Osteocyte (in vitro differentiated cells): ENCODE measurements around the gene STRN4. TPM values are rescaled to one million over a fixed set of nuclear protein-coding genes. Genes with fewer than 3 reads are reported as not detected.
"Not testable (repeated sequence)": the region's sequence is repeated elsewhere in the genome, so short reads cannot be mapped to it uniquely, and the experiment has no call there.

Experiments
- DNase-seq: peaks from one replicate; pipeline ENCODE4 v3.0.0; 2021; ENCODE audit warnings: mixed read lengths; ENCODE audit not compliant: unreplicated experiment; ENCODE audit errors: extremely low spot score
- H3K27ac Mint-ChIP-seq: one replicate; pipeline ENCODE4 v1.8.0; 2021; ENCODE audit warnings: mild to moderate bottlenecking, mixed read lengths; ENCODE audit not compliant: unreplicated experiment
- H3K27me3 Mint-ChIP-seq: one replicate; pipeline ENCODE4 v1.8.0; 2021; ENCODE audit warnings: mixed read lengths; ENCODE audit not compliant: unreplicated experiment
- H3K36me3 Mint-ChIP-seq: one replicate; pipeline ENCODE4 v1.8.0; 2021; ENCODE audit warnings: mixed read lengths; ENCODE audit not compliant: unreplicated experiment
- H3K4me1 Mint-ChIP-seq: one replicate; pipeline ENCODE4 v1.8.0; 2021; ENCODE audit warnings: mixed read lengths; ENCODE audit not compliant: unreplicated experiment
- H3K4me3 Mint-ChIP-seq: one replicate; pipeline ENCODE4 v1.8.0; 2021; ENCODE audit warnings: mild to moderate bottlenecking, moderate library complexity, mixed read lengths; ENCODE audit not compliant: unreplicated experiment
- H3K9me3 Mint-ChIP-seq: one replicate; pipeline ENCODE4 v1.8.0; 2021; ENCODE audit warnings: mixed read lengths; ENCODE audit not compliant: unreplicated experiment
- CTCF ChIP-seq: fragments of 200-600 bp; sonication (generic); IDR thresholded peaks from 2 replicates; pipeline ENCODE4 v1.5.0; 2021; ENCODE audit warnings: antibody characterized with exemption, mild to moderate bottlenecking, moderate library complexity
- total RNA-seq: library from RNA; stranded (reverse); gene quantifications from 2 replicates; pipeline ENCODE4 v1.2.1, GENCODE V29; 2021

Gene STRN4
- total RNA-seq, 1 donor from 2014 or later = 93.5 TPM

GRCh38 chr19:46714444-46715106, 31.7 kb downstream of the STRN4 start:
- peaks cover 3% of the 10 kb centered on the region for H3K36me3 Mint-ChIP-seq
- peak overlapping the region; percentile 93 for H3K4me3 Mint-ChIP-seq
- no peak for TF ChIP-seq CTCF
- no peaks in the 10 kb centered on the region for H3K9me3 Mint-ChIP-seq
- H3K27me3 Mint-ChIP-seq = no peaks in the 10 kb centered on the region
- H3K27ac Mint-ChIP-seq = peak overlapping the region; percentile 93
- DNase-seq = no peak
- H3K4me1 Mint-ChIP-seq = peaks cover 30% of the 10 kb centered on the region

- Mint-ChIP-seq H3K4me3 (peak overlapping the region; percentile 93), H3K9me3 (no peaks in the 10 kb centered on the region)
- TF ChIP-seq CTCF = no peak
Measured at GRCh38 chr19:46713781-46714443, 32.3 kb downstream of the STRN4 start.

DNA sequence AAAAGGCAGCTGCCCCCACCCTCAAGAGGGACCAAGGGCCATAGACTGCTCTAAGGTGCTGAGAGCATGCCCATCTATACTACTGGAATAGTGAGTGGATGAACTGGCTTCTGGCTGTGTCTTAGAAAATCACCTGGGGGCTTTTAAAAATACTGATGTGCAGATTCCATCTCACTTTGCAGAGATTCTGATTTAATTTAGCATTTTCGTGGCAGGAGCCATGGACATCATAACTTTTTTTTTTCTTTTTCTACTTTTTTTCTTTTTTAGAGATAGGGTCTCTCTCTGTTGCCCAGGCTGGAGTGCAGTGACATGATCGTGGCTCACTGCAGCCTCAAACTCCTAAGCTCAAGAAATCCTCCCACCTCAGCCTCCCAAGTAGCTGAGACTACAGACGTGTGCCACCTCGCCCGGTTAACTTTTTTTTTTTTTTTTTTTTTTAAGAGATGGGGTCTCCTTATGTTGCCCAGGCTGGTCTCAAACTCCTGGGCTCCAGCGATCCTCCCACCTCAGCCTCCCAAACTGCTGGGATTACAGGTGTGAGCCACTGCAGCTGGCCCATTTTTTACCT, 33.4 kb downstream of the STRN4 start:
- not testable (repeated sequence) for H3K36me3 Mint-ChIP-seq, DNase-seq, H3K27me3 Mint-ChIP-seq, H3K9me3 Mint-ChIP-seq
- H3K4me1 Mint-ChIP-seq = peaks cover 26% of the 10 kb centered on the region
- H3K27ac Mint-ChIP-seq = peak overlapping the region; percentile 93
- peak overlapping the region; percentile 93 for H3K4me3 Mint-ChIP-seq

More at GRCh38 chr19:46713781-46714443, 32.3 kb downstream of the STRN4 start:
- H3K27ac Mint-ChIP-seq = peak overlapping the region; percentile 93
- DNase-seq = no peak
- H3K27me3 Mint-ChIP-seq = no peaks in the 10 kb centered on the region
- H3K36me3 Mint-ChIP-seq = peaks cover 3% of the 10 kb centered on the region
- peaks cover 30% of the 10 kb centered on the region for H3K4me1 Mint-ChIP-seq

DNA sequence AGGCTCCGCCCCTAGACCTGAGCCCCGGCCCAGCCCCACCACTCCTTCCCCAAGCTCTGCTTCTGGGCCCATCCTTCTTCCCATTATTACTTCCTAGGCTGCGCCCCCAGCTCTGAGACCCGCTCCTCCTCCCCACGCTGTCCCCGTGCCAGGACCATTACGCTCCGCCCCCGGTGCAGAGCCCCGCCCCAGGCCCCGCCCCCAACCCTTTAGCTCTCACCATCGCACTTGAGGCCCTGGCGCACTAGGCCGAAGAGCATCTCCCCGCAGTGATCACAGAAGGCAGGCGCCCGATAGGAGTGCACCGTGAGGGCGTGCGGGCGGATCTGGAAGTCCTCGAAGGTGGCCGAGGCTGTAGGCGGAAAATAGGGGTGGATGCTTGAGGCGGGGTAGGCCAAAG, 35.6 kb downstream of the STRN4 start:
- DNase-seq = no peak
- H3K27ac Mint-ChIP-seq = no peak overlapping the region
- H3K4me1 Mint-ChIP-seq = peaks cover 19% of the 10 kb centered on the region
- no peak for TF ChIP-seq CTCF
- no peaks in the 10 kb centered on the region for H3K9me3 Mint-ChIP-seq
- no peak overlapping the region for H3K4me3 Mint-ChIP-seq
- no peaks in the 10 kb centered on the region for H3K27me3 Mint-ChIP-seq
- H3K36me3 Mint-ChIP-seq = peaks cover 9% of the 10 kb centered on the region

DNA sequence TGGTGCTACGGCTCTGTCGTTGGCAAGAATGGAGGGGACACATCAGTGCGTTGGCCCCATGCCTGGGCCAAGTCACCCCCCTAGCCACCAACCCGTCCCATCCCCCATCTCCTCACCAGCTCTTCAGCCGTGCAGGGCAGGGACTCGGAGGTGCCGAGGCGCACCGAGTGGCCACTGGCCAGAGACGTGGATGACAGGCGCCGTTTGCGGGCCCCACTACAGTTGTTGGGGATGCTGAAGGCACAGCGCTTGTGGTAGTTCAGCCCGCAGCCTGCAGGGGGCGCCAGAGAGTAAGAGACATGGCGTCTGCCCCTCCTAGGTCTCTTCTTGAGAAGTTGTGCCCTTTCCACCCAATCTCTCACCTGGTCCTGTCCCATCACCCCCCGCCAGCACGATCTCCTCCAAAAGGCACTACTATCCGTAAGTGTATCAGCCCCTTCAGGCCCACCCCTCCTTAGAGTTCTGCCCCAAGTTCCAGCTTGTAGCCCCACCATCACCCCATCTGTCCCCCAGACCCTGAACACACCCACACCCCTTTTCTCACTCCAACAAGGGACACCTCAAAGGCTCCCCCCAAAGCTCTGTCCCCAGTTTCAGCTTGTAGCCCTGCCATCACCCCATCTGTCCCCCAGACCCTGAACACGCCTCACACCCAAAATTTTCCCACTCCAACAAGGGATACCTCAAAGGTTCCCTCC, 41.7 kb downstream of the STRN4 start:
- H3K27ac Mint-ChIP-seq = no peak overlapping the region
- no peaks in the 10 kb centered on the region for H3K27me3 Mint-ChIP-seq
- H3K4me3 Mint-ChIP-seq = no peak overlapping the region
- peaks cover 18% of the 10 kb centered on the region for H3K36me3 Mint-ChIP-seq
- H3K9me3 Mint-ChIP-seq = no peaks in the 10 kb centered on the region
- no peaks in the 10 kb centered on the region for H3K4me1 Mint-ChIP-seq
- TF ChIP-seq CTCF = peak; percentile 88
- peak; percentile 91 for DNase-seq
